ENCODE data around the gene SOX4. TPM values are rescaled to one million over a fixed set of nuclear protein-coding genes. Genes with fewer than 3 reads are reported as not detected.

SOX4 gene
- total RNA-seq, 2 donors from 2014 or later: 45.1 to 47.0 TPM

- Histone ChIP-seq H3K36me3 (no peaks in the 10 kb centered on the region), H3K27me3 (no peaks in the 10 kb centered on the region), H3K9ac (ENCODE audit: low read depth in 2 of 2, low read length in 2 of 2) (no peak overlapping the region), H3K9me3 (no peaks in the 10 kb centered on the region), H3K4me1 (no peaks in the 10 kb centered on the region), H3K4me3 (no peak overlapping the region), H3K27ac (no peak overlapping the region)
- no peak for TF ChIP-seq CTCF (IDR thresholded peaks at IDR 0.05)
- intact Hi-C loops (cut with DNase I): no loop called here
- DNase-seq: no peak
These were observed 9.8 kb downstream of the SOX4 start for GRCh38 chr6:21603082-21603952.

GRCh38 chr6:21604081-21604480, 10.5 kb downstream of the SOX4 start:
- Histone ChIP-seq H3K9me3 (no peaks in the 10 kb centered on the region), H3K36me3 (no peaks in the 10 kb centered on the region), H3K4me3 (no peak overlapping the region), H3K27me3 (no peaks in the 10 kb centered on the region), H3K4me1 (no peaks in the 10 kb centered on the region), H3K27ac (no peak overlapping the region), H3K9ac (ENCODE audit: low read depth in 2 of 2, low read length in 2 of 2) (no peak overlapping the region)
- TF ChIP-seq CTCF (IDR thresholded peaks at IDR 0.05): no peak
- no peak for DNase-seq
- intact Hi-C loops (cut with DNase I): no loop called here

- no peak for DNase-seq
- H3K27me3 ChIP-seq: no peaks in the 10 kb centered on the region
- TF ChIP-seq CTCF (IDR thresholded peaks at IDR 0.05): no peak
- H3K27ac ChIP-seq: no peak overlapping the region
- no peaks in the 10 kb centered on the region for H3K36me3 ChIP-seq
- no peak overlapping the region for H3K9ac ChIP-seq (ENCODE audit: low read depth in 2 of 2, low read length in 2 of 2)
- no peak overlapping the region for H3K4me3 ChIP-seq
- intact Hi-C loops (cut with DNase I): no loop called here
- no peaks in the 10 kb centered on the region for H3K4me1 ChIP-seq
- H3K9me3 ChIP-seq: no peaks in the 10 kb centered on the region
These were observed 11.6 kb downstream of the SOX4 start for GRCh38 chr6:21605166-21605565.

GRCh38 chr6:21608601-21609000, 15.1 kb downstream of the SOX4 start:
- Histone ChIP-seq H3K9ac (ENCODE audit: low read depth in 2 of 2, low read length in 2 of 2) (no peak overlapping the region), H3K9me3 (no peaks in the 10 kb centered on the region), H3K27ac (no peak overlapping the region), H3K36me3 (no peaks in the 10 kb centered on the region), H3K27me3 (no peaks in the 10 kb centered on the region), H3K4me3 (no peak overlapping the region), H3K4me1 (no peaks in the 10 kb centered on the region)
- DNase-seq: no peak
- intact Hi-C loops (cut with DNase I): no loop called here
- TF ChIP-seq CTCF (IDR thresholded peaks at IDR 0.05): no peak

GRCh38 chr6:21609881-21610329, 16.4 kb downstream of the SOX4 start:
- intact Hi-C loops (cut with DNase I): no loop called here

More at GRCh38 chr6:21609881-21610329, 16.4 kb downstream of the SOX4 start:
- no peaks in the 10 kb centered on the region for H3K4me1 ChIP-seq
- H3K9me3 ChIP-seq: no peaks in the 10 kb centered on the region
- H3K9ac ChIP-seq (ENCODE audit: low read depth in 2 of 2, low read length in 2 of 2): no peak overlapping the region
- H3K4me3 ChIP-seq: no peak overlapping the region
- H3K27me3 ChIP-seq: no peaks in the 10 kb centered on the region
- no peak for DNase-seq
- H3K36me3 ChIP-seq: no peaks in the 10 kb centered on the region
- no peak for TF ChIP-seq CTCF (IDR thresholded peaks at IDR 0.05)
- H3K27ac ChIP-seq: no peak overlapping the region

Measured in colonic mucosa (tissue), 4 donors.